Hematopoietic multipotent progenitor cell treated with erythropoietin and hydrocortisone succinate and interleukin-3 and kit ligand, for 6 days (in vitro differentiated cells): ENCODE measurements around the gene AKAP8.
A peak's percentile ranks its signal among the peaks of the same experiment; 100 is the strongest.
"Not testable (repeated sequence)": the region's sequence is repeated elsewhere in the genome, so short reads cannot be mapped to it uniquely, and the experiment has no call there.

Source experiments
- DNase-seq: peaks from one replicate; pipeline ENCODE4 v3.0.0-alpha.2; 2015

The AKAP8 gene

DNA sequence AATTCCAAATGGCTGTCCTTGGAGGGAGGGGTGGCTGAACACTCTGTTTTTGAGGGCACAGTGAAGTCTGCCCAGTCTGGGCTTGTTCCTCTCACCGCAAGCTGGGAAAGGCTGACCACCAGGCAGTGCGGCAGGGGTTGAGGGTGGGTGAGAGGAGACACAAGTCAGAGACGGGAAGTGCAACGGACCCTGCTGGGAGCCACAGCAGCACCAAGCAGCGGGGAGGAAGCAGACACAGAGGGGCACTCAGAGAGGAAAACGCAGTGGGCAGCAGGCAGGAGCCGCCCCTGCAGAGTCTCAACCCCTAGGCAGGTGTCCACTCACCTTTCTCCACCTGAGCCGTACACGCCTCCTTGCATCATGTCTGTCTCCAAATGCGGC is 23.6 kb upstream of the AKAP8 start:
- DNase-seq, result no peak

DNA sequence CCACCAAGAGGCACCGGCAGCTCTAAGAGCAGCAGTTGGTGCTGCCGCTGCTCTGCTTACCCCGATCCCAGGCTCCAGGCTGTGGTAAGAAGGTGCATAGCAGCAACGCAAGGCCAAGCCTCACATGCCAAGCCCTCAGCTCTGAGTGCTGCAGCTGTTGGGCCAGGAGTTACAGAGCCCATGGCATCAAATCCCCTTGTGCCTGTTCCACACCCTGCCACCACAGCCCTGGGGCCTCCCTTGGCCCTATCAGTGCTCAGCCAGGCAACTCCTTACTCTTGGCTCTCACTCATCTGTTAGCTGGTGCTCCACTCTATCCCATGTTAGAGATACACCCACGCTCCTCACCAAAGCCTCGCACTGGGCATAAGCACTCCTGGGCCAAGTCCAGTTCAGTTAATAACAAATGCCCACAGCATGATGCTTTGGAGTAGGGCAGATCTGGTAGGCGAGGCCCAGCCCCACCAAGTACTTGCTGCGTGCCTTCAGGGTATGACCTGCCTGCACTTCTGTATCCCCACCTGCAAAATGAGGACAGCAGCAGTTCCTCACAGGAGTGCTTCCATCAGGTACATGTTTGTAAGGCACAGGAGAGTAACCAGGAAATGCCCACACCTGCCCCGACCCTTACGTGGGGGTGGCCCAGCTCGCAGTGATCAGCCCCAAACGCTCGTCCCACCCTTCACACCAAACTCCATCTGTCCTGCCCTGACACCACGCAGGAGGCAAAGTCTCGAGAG is 23.0 kb upstream of the AKAP8 start:
- peak; percentile 92 for DNase-seq

DNA sequence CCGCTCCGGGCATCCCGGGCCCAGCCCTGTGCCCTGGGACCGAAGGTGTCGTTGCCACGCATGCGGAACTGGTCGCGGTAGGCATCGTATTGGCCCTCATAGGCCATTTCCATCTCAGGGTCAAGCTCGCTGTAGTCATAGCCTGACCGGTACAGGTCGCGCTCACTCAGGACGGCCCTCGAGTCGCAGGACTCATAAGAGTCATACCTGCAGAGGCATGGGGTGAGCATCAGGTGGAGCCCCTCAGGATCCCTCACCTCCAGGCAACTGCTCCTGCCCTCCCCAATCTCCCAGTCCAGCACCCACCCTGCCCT is 21.8 kb upstream of the AKAP8 start:
- DNase-seq, result no peak

DNA sequence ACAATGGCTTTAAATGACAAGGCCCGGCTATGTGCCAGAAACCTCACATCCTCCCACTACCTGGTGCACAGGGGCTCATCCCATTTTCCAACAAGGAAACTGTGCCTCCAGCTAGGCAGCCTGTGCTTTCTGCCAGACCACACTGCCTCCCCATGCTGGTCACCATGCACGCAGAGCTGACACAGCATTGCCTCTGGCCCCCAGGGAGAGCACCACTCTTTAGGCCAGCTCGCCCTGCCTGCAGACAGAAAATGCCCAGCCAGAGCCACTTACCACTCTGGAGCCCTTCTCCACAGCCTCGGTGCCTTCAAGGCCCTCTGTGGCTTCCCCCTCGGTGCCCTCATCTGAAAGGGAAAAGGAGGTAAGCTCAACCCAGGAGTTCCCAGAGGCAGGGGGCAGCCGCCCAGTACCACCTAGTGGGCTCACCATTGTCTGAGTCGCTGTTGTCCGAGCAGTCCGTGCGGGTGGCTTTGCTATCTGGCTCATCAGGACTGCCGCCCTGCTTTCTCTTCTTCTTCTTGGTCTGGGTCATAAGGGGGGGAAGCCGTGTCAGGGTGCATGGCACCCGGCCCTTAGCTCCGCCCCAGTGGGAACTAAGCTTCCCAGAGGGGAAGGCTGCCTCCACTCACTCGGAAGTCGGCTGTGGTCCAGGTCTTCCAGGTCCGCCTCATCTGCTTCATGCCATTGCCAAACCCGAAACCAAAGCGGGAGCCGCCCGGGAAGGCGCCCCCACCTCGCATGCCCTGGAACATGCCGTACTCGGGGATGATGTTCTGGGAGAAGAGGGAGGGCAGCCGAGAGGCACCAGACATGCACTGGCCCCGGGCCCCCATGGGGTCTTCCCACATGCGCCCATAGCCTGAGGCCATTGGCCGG is 21.2 kb upstream of the AKAP8 start:
- DNase-seq, result no peak

DNA sequence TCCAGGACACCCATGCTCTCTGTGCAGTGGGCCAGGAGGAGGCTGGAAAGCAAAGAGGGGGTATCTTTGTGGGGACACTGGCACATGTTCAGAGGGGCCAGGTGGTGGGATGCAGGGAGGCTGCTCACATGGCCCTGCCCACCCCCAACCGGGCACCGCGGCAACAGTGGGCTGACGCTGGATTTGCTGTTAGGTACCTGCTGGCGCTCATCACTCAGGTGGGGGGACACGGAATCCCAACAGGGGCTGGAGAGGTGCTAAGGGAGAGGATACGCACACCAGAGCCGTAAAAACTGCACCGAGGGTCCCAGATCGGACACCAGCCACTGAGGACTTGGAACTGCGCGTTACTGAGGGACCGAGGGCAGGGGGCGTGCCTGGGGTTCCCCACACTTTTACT is 20.0 kb upstream of the AKAP8 start:
- no peak for DNase-seq

DNA sequence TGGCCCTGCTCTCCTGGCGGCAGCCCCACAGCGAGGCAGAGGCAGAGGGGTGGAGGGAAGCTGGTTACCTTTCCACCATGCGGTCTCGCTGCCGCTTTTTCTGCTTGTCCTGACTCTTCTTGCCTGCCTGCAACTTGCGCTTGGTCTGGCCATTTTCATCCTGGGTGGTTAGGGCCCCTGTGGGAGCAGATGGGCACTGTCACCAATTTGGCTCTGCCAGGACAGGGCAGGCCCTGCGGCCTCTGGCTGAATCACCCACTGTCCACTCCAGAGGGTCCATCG is 19.6 kb upstream of the AKAP8 start:
- no peak for DNase-seq

DNA sequence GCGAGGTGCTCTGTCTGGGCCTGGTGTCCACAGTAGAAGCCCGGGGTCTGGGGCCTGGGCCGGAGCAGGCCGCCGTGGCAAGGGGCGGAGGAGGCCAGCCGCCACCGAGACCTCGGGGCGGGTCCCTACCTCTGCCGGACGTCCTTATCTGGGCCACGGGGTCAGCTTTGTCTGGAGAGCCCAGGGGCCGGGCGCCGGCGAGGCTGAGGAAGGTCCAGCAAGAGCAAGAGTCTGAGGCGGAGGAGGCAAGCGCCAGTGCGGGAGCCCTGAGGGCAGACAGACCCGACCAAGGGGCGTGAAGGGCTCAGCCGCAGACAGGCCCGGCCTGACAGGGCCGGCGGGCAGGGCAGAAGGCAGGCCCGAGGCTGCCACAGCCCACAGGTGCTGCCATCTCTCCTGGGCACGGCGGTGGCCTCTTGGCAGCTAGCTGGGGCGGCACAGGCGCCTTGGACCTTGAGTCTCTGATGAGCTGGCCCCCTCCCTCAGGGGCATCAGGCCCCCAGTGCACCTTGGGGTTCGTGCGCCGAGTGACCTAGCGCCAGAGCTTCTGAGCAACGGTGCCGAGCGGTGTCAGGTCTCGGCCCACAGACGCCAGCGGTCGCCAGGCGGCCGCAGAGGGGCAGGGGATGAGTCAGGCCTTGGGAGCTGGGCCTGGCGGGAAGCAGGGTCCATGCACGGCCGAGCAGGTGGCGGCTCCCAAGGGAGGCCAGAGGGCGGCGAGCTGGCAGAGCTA is 19.1 kb upstream of the AKAP8 start:
- DNase-seq, result no peak

DNA sequence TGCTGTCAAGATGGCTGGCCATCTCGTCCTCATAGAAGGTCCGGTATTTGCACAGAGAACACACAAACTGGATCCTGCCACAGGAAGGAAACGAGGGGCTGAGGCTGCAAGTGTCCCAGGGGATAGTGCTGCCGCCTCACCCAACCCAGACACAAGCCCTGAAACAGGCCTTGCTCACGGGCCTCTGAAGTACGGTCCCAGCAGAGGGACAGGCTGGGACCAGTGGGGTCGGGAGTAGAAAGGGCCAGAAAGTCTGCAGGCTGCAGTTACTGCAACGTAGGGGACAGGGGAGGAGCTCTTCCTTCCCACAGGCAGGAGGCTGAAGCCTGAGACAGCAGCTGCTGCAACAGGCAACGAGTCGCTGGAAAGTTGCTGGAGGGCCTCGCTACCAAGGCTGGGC is 18.2 kb upstream of the AKAP8 start:
- DNase-seq, result no peak

DNA sequence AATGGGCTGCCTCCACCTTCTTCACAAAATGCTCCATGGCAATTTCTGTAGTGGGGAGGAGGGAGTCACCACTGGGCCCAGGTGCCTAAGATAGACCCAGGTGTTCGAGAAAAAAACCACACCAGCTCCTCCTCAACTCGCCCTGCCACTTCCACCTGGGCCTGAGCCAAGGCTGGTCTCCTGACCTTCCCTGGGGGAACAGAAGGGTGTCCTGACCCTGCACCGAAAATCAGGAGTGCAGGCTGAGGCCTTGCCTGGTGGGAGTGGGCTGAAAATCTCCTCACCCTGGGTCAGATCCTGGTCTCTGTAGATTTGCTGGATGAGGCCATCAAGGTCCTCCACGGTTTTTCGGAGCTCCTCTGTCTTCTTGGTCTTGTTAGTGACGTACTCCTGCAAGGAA is 17.6 kb upstream of the AKAP8 start:
- DNase-seq, result no peak

DNA sequence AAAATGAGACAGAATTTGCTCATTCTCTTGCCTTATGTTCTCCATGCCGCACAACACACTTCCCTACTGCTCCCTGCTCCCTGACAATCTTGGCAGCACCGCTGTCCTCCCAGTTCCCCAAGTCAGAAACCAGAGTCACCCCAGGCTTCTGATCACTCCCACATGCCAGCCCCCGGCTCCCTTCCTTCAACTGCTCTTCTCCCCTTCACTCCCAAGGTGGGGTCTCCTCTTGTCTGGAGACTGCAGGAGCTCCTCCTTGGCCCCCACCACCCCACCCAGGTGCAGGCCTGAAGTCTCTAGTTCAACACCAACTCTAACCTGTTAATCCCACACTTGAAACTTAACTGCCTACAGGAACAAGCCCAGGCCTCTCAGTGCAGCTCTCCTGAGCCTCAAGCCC is 16.8 kb upstream of the AKAP8 start:
- DNase-seq, result no peak

DNA sequence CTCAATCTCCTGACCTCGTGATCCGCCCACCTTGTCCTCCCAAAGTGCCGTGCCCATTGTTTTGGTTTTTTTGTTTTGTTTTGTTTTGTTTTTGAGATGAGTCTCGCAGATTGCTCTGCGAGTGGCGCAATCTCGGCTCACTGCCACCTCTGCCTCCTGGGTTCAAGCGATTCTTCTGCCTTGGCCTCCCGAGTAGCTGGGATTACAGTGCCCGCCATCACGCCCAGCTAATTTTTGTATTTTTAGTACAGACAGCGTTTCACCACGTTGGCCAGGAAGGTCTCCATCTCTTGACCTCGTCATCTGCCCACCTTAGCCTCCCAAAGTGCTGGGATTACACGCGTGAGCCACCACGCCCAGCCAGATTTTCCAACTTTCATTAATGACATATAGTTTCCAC is 15.7 kb upstream of the AKAP8 start:
- not testable (repeated sequence) for DNase-seq

DNA sequence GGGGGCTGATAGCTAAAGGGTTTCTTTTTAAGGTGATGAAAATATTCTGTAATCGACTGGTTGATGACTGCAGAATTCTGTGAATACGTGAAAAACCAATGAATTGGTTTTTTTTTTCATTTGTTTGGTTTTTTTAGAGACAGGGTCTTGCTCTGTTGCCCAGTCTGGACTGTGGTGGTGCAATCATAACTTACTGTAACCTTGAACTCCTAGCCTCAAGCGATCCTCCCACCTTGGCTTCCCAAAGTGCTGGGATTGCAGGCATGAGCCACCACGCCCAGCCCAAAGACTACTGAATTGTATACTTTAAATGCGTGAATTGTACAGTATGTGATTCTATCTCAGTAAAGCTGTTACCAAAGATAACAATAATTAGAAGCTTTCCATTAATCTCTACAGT is 14.8 kb upstream of the AKAP8 start:
- no peak for DNase-seq

DNA sequence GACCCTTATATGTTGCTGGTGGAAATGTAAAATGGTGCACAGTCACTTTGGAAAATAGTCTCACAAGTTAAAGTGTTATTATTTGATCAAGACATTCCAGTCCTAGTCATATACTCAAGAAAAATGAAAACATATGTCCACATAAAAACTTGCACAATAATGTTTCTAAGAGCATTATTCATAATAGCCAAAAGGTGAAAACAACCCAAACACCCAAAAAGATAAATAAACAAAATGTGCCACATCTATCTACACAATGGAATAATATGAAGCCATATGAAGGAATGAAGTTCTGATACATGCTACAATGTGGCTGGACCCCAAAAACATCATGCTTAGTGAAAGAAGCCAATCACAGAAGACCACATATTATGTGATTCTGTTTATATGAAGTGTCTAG is 14.4 kb upstream of the AKAP8 start:
- no peak for DNase-seq

DNA sequence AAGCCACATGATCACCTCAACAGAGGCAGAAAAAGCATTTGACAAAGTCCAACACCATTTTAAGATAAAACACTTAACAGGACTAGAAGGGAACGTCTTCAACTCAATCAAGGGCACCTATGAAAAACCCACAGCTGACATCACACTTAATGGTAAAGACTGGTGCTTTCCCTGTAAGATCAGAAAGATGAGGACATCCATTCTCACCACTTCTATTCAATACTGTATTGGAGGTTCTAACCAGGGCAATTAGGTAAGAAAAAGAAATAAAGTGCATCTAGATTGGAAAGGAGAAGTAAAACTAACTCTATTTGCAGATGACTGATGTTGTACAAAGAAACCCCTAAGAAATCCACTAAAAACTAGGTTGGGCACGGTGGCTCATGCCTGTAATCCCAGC is 11.2 kb upstream of the AKAP8 start:
- DNase-seq, result no peak

DNA sequence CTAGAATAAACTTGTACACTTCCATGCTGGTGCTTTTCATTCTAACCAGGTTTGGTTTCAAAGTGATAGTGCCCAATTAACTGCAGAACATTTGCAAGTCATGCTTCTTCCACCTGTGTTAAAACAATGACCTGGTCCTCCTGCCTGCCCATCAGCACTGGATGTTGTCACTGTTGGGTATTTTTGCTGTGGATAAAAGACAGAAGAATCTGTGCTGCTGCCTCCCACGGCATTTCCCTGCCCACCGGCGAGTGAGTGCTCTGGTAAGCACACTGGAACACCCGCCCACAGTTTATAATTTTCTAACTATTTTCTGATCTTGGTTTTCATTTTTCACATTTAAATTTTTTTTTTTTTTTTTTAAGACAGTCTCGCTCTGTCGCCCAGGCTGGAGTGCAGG is 2.3 kb upstream of the AKAP8 start:
- DNase-seq, result no peak

DNA sequence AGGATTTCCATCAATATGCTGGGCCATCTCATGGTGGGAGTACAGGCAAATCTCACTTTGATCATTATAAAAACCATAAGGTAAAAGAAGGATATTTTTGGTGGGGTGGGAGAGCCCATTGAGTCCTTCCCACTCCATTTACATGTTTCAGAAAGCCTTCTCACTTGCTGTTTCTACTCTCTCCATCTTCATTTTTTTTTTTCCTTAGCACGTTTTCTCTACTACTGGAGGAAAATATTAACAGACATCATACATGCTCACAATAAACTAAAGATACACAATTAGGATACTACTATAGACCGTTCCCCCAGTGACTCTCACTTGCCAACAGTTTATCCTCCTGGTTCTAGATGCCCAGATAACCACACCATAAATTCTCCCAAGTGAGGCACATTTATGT is 1.8 kb upstream of the AKAP8 start:
- DNase-seq, result no peak

DNA sequence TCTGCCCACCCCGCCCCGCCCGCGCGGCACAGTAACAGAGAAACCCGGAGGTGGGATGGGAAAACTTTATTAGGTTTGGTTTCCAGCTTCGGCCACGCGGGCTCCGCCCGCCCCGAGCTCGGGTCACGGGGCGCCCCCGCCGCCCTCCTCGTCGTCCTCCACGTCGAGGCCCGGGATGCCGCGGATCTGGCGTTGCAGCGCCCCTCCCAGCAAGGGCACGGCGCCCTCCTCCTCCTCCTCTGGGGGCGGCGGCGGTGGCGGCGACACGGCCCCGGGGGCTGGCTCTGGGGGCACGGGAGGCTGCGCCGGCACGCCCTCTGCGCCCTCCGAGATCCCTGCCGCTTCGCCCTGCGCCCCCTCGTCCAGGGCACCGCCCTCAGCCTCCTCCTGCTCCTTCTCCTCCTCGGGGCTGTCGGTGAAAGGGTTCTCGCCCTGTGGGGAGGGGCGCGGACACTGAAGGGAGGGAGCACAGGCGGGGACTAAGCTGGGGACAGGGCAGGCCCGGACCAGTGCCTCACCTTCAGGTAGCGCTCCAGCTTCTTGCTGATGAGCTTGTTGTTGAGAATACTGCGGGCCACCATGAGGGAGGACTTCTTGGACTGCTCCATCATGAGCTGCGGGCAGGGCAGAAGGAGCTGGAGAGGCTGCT is 536 bp upstream of the AKAP8 start:
- peak; percentile 75 for DNase-seq

DNA sequence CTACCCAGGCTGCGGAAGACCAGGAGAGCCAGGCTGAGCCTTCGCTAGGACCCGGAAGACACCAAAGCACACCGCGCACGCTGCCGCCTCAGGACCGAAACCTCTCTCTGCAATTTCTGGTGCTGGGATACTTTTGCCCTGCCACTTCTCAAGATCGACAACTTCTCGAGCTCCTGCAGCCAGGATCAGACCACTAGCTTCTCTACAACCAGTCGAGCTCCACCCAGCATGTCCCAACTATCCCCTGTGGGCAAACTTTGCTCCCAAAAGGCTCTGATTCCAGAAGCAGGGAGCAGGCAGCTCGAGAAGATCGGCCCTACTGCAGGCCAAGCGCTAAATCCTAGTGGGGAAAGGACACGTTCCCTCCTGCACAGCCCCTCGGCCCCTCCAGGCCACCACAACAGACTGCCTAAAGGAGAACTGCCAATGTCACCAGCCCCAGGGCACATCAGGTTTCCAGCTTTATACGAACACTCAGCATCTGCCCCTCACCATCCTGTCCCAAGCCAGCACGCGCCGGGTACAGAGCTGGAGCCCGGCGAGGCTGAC is 979 bp downstream of the AKAP8 start:
- DNase-seq, result peak; percentile 79

DNA sequence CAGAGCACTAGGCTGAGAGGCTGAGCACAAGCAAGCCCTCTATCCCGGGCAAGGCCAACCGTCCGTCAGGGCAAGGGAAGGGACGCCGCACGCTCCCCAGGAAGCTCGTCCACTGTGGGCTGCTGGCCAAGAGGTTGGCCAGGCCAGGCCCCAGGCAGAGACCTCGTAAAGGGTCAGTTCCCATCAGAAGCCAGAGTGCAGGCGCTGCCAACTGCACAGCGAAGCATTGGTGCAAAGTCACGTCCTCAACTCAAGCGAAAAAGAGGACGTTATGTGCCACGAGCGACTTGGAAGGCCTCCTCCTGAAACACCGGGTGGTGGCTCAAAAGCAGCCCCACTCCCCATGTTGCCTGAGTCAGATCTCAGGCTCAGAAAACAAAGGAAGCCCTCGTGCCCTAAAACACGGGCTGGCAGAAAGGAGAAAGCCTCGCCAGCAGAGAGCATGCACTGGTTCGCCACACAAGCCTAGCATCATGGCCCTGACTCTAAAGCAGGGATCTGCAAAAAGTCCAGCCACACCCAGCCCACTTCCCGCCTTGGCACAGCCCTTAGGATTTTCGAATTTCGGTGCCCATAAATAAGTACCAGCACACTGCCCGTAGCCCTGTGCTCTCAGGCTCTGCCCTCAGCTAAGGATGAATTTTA is 4.7 kb downstream of the AKAP8 start:
- no peak for DNase-seq

DNA sequence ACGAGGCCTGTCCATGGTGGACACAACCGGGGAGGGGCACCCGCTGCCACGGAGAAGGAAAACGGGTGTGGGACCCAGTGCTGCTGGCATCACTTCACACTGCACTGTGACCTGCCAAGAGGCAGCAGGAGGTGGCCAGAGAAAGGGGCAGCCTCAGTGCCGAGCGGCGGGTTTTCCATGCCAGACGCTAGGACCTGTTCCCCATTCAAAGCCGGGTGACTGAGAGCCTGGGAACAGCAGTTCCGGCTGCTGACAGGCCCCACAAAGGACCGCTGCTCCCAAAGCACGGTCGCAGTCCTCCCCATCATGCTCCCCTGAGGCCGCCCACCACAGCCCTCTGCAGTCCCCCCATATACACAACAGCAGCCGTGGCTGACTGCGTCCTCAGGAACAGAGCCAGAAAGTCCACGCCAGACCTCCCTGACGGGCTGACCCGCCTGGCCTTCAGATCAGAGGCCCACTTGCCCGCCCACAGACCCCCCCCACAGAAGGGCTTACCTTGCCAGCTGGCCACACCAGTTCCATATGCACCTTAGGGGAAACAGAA is 5.4 kb downstream of the AKAP8 start:
- DNase-seq, result no peak

DNA sequence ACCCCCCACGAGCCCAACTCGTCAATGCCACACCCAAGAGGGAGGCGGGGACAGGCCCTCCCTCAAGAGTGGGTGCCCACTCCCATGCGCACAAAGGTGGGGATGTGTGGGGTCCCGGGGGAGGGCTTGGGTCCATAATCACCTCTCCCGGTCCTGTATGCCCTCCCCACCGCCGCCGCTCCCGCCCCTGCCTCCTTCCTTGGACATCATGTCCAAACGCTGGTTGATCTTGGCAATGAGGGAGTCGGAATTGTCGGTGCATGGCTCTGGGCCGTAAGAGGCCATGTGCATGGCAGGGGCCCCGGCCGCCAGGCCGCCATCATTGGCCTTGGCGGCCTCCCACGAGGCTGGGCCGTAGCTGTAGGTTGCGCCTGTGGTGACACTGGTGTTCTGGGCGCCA is 5.9 kb downstream of the AKAP8 start:
- DNase-seq, result no peak

DNA sequence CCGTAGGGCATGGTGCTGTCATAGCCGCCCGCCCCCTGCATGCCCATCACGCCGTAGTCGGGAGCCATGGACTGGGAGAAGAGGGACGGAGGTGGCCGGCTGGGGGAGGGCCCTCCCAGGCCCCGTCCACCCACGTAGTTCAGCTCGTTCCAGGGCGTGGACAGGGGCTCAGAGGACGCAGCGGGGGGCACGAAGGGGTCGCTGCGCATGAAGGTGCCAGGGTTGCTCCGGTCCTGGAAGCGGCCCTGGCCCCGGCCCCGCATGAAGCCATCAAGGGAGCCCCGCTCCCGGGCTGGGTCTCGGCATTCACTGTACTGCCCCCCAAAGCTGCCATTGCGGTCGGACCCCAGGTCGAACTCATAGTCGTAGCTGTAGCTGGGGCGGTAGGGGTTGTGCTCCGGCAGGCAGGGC is 6.7 kb downstream of the AKAP8 start:
- DNase-seq, result no peak

DNA sequence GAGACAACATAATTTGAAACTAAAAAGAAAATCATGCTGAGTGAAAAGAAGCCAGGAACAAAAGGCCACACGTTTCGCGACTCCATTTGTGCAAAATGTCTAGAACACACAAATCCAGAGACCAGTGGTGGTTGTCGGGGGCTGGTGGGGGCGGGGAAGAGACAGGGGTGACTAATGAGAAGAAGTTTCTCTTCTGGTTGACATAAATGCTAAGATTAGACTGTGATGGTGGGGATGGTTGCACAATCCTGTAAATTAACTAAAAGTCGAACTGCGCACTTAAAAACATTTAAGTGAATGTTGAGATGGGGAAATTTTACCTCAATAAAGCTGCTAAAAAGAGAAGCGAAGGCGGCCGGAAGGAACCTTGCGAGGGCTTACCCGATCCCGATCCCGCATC is 7.1 kb downstream of the AKAP8 start:
- DNase-seq, result no peak
